Neural crest cell (in vitro differentiated cells): ENCODE results near the gene FEM1B. TPM values are rescaled to one million over a fixed set of nuclear protein-coding genes. Genes with fewer than 3 reads are reported as not detected.

Experiments
- DNase-seq: peaks from one replicate; pipeline ENCODE4 v3.0.0; 2021; ENCODE audit warnings: low read depth, mixed read lengths, low spot score
- H3K27ac Mint-ChIP-seq: one replicate; pipeline ENCODE4 v1.8.0; 2021; ENCODE audit warnings: mild to moderate bottlenecking, mixed read lengths; ENCODE audit not compliant: unreplicated experiment
- H3K27me3 Mint-ChIP-seq: 2 replicates; pipeline ENCODE4 v1.8.0; 2021; ENCODE audit warnings: low read depth, mild to moderate bottlenecking, mixed read lengths
- H3K36me3 Mint-ChIP-seq: 2 replicates; pipeline ENCODE4 v1.8.0; 2021; ENCODE audit warnings: low read depth, mild to moderate bottlenecking, mixed read lengths
- H3K4me1 Mint-ChIP-seq: 2 replicates; pipeline ENCODE4 v1.8.0; 2021; ENCODE audit warnings: mixed read lengths
- H3K4me3 Mint-ChIP-seq: one replicate; pipeline ENCODE4 v1.8.0; 2021; ENCODE audit warnings: mild to moderate bottlenecking, mixed read lengths
- H3K9me3 Mint-ChIP-seq: 2 replicates; pipeline ENCODE4 v1.8.0; 2021; ENCODE audit warnings: mixed read lengths
- total RNA-seq: library from RNA; stranded (reverse); gene quantifications from 2 replicates; pipeline ENCODE4 v1.2.1, GENCODE V29; 2021
- TF ChIP-seq, protein P1 (sequence below): fragments of 200-600 bp; sonication (generic); conservative IDR thresholded peaks from 2 replicates; pipeline ENCODE4 v1.5.0; 2021; ENCODE audit warnings: antibody characterized with exemption, mild to moderate bottlenecking

The FEM1B gene
- total RNA-seq, 1 donor from 2014 or later, result 61.4 TPM

DNA sequence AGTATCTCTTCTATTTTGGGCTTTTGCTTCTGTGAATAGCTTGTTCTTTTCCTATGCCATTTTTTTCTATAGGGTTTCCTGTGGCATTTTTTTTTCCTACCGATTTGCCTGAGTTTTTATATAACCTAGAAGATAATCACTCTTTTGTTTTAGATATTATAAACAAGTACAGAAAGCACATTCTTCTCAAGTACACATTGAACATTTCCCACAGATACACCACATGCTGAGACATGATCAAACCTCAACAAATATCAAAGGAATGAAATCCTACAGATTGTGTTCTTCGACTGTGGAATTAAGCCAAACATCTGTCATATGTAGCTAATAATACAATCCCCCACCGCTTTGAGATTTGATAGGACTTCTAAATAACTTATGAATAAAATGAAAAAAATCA lies 9.1 kb upstream of the FEM1B start:
- no peaks in the 10 kb centered on the region for H3K9me3 Mint-ChIP-seq
- TF ChIP-seq, protein P1, sequence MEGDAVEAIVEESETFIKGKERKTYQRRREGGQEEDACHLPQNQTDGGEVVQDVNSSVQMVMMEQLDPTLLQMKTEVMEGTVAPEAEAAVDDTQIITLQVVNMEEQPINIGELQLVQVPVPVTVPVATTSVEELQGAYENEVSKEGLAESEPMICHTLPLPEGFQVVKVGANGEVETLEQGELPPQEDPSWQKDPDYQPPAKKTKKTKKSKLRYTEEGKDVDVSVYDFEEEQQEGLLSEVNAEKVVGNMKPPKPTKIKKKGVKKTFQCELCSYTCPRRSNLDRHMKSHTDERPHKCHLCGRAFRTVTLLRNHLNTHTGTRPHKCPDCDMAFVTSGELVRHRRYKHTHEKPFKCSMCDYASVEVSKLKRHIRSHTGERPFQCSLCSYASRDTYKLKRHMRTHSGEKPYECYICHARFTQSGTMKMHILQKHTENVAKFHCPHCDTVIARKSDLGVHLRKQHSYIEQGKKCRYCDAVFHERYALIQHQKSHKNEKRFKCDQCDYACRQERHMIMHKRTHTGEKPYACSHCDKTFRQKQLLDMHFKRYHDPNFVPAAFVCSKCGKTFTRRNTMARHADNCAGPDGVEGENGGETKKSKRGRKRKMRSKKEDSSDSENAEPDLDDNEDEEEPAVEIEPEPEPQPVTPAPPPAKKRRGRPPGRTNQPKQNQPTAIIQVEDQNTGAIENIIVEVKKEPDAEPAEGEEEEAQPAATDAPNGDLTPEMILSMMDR, result no peak
- peaks cover 10% of the 10 kb centered on the region for H3K4me1 Mint-ChIP-seq
- no peaks in the 10 kb centered on the region for H3K36me3 Mint-ChIP-seq
- no peak overlapping the region for H3K4me3 Mint-ChIP-seq
- peaks cover 25% of the 10 kb centered on the region for H3K27me3 Mint-ChIP-seq
- no peak overlapping the region for H3K27ac Mint-ChIP-seq
- DNase-seq, result no peak

DNA sequence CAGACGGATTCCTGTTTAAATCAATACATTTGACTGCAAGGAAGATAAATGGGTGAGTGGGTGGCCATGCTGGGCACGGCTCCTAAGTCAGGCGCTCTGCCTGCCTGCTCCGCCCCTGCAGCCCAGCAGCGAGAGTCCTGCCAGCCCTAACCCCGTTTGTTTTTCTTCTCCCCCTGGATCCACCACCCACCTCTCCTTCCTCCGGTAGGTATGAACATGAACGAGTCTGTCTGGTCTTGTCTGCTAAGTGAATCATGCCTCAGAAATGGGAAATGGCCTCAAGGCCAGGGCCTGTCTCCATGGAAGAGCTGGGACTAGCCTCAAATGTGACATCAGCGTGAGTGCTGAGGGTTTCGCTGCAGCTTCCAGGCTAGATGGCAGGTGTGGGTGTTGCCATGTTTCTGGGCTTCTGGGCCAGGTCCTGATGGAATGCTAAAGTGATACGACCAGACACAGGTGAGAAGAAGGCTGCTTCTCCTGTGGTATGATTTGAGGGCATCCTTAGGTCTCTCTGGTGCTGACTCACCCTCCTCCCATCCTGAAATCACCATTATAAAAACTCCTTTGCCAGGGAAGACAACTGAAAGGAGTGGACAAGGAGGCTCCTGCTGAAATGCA lies 5.6 kb upstream of the FEM1B start:
- TF ChIP-seq, protein P1, result no peak
- Mint-ChIP-seq H3K27me3 (peaks cover 7% of the 10 kb centered on the region), H3K27ac (peak overlapping the region; percentile 30), H3K4me3 (no peak overlapping the region), H3K4me1 (peaks cover 18% of the 10 kb centered on the region), H3K9me3 (no peaks in the 10 kb centered on the region), H3K36me3 (no peaks in the 10 kb centered on the region)
- no peak for DNase-seq

DNA sequence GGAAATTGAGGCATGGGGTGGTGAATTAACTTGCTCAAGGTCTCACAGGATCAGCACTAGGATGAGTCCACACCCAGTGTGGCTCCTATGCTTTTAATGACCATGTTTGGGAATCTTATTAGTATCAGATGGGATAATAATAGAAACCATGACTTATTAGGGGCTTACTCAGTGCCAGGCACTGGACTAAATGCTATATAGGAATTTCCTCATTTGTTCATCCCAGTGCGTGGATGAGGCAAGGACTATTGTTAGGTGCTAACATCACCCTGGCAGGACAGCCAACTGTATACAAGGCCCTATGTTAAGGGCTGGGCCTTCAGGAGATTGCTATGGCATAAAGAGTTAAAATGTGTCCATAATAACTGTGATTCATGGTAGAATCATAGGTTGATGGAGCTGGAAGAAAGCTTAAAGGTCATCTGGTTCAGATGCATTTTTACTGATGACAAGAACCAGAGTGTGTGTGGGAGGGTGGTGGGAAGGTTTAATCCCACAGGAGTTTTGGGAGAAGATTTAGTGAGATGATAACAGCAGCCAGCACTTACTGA lies 4.7 kb upstream of the FEM1B start:
- TF ChIP-seq, protein P1, result no peak
- peak overlapping the region; percentile 21 for H3K4me3 Mint-ChIP-seq
- no peak for DNase-seq
- H3K27ac Mint-ChIP-seq, result no peak overlapping the region
- H3K27me3 Mint-ChIP-seq, result peaks cover 4% of the 10 kb centered on the region
- H3K36me3 Mint-ChIP-seq, result no peaks in the 10 kb centered on the region
- H3K9me3 Mint-ChIP-seq, result no peaks in the 10 kb centered on the region
- peaks cover 22% of the 10 kb centered on the region for H3K4me1 Mint-ChIP-seq

- TF ChIP-seq, protein P1, result no peak
- H3K9me3 Mint-ChIP-seq, result no peaks in the 10 kb centered on the region
- peak overlapping the region; percentile 27 for H3K4me3 Mint-ChIP-seq
- H3K27me3 Mint-ChIP-seq, result peaks cover 4% of the 10 kb centered on the region
- H3K36me3 Mint-ChIP-seq, result no peaks in the 10 kb centered on the region
- H3K4me1 Mint-ChIP-seq, result peaks cover 31% of the 10 kb centered on the region
- no peak for DNase-seq
- H3K27ac Mint-ChIP-seq, result no peak overlapping the region
Measured at GRCh38 chr15:68274201-68274848, 3.2 kb upstream of the FEM1B start.

DNA sequence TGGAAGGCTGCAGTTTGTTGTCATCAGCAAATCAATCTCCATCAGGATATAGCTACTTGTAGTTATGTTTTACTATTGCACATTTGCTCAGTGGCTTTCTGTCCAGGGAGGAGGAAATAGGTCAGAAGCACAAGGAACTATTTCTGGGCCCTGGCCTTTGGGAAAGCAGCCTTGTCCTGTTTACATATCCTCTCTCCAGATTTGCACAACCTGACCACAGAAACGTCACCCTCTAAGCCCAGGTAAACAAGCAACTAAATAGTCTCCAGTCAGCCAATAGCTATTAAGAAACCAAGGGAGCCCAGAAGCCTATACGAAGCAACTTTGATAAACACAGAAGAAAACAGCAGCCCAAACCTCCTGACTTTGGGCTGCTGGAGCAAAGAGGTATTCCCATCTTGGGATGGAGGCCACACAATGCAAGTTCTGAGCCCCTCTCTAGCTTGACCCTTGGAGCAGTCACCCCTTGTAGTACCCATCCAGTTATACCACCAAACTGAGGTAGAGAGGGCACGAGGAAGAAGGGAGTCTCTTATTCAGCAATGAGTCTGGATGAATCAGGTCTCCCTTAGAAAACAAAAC lies 2.3 kb upstream of the FEM1B start:
- DNase-seq, result no peak
- Mint-ChIP-seq H3K36me3 (no peaks in the 10 kb centered on the region), H3K4me1 (peaks cover 41% of the 10 kb centered on the region), H3K4me3 (peak overlapping the region; percentile 60), H3K27me3 (peaks cover 4% of the 10 kb centered on the region), H3K9me3 (no peaks in the 10 kb centered on the region), H3K27ac (no peak overlapping the region)
- TF ChIP-seq, protein P1, result no peak
